ENCODE measurements around the gene CASD1. TPM values are rescaled to one million over a fixed set of nuclear protein-coding genes. Genes with fewer than 3 reads are reported as not detected.
A peak's percentile ranks its signal among the peaks of the same experiment; 100 is the strongest.

Gene CASD1
- total RNA-seq, 1 experiment from 2014 or later, result 14.0 TPM

DNA sequence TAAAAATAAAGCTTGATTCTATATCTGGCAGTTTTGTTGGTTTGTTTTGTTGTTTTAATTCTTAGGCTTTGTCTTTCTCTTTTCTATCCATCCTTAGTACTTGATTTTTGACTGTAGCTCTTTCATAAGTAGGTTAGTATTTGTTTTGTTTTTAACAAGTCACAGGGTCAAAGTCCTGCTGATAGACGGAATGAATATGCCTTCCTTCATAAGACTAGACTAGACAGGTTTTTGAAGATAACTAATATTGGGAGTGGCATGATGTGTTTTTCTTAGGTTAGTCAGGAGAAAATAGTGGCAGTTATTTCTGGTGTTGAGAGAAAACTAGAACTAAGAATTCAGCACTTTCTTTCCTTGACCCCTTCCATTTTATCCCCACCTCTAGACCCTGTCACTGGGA is 50.4 kb downstream of the CASD1 start:
- Histone ChIP-seq H3K9me3 (ENCODE audit: insufficient read depth, low read depth) (peaks cover 3% of the 10 kb centered on the region; the same call in 1 of the 2 replicates), H3K4me1 (replicated peaks; ENCODE audit: insufficient read depth) (no peaks in the 10 kb centered on the region), H3K4me2 (no peak overlapping the region), H3K4me3 (no peak overlapping the region), H3K27me3 (ENCODE audit: insufficient read depth, low read depth) (no peaks in the 10 kb centered on the region), H4K20me1 (ENCODE audit: insufficient read depth) (no peaks in the 10 kb centered on the region), H3K79me2 (ENCODE audit: low read depth) (no peaks in the 10 kb centered on the region), H3F3A (ENCODE audit: insufficient read depth, low read depth) (no peaks in the 10 kb centered on the region), H3K36me3 (ENCODE audit: low read depth) (0 out of 2 replicates have a peak, but pooled peaks cover 5% of the 10 kb centered on the region), H3K27ac (no peak overlapping the region), H3K9me2 (ENCODE audit: insufficient read depth) (no peaks in the 10 kb centered on the region), H2AFZ (no peak overlapping the region)
- CTCF ChIA-PET, result no interaction called here
- TF ChIP-seq EZH2 (IDR thresholded peaks at IDR 0.05; ENCODE audit: low read depth), result no peak
- TF ChIP-seq, protein P1, sequence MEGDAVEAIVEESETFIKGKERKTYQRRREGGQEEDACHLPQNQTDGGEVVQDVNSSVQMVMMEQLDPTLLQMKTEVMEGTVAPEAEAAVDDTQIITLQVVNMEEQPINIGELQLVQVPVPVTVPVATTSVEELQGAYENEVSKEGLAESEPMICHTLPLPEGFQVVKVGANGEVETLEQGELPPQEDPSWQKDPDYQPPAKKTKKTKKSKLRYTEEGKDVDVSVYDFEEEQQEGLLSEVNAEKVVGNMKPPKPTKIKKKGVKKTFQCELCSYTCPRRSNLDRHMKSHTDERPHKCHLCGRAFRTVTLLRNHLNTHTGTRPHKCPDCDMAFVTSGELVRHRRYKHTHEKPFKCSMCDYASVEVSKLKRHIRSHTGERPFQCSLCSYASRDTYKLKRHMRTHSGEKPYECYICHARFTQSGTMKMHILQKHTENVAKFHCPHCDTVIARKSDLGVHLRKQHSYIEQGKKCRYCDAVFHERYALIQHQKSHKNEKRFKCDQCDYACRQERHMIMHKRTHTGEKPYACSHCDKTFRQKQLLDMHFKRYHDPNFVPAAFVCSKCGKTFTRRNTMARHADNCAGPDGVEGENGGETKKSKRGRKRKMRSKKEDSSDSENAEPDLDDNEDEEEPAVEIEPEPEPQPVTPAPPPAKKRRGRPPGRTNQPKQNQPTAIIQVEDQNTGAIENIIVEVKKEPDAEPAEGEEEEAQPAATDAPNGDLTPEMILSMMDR (conservative IDR thresholded peaks at IDR 0.05), result no peak
- no TSS peak for BruUV-seq (replicated peaks)
- POLR2A ChIA-PET (ENCODE audit: unreplicated experiment), result no interaction called here
- no peak for DNase-seq
- intact Hi-C loops (cut with micrococcal nuclease; ENCODE audit: unreplicated experiment), result no loop called here

GRCh38 chr7:94561841-94562514 is 52.4 kb downstream of the CASD1 start:
- H3F3A ChIP-seq (ENCODE audit: insufficient read depth, low read depth), result no peaks in the 10 kb centered on the region
- H3K4me2 ChIP-seq, result no peak overlapping the region
- H3K27ac ChIP-seq, result no peak overlapping the region
- 0 out of 2 replicates have a peak, but pooled peaks cover 3% of the 10 kb centered on the region for H3K36me3 ChIP-seq (ENCODE audit: low read depth)
- TF ChIP-seq, protein P1 (conservative IDR thresholded peaks at IDR 0.05), result no peak
- no peak for TF ChIP-seq EZH2 (IDR thresholded peaks at IDR 0.05; ENCODE audit: low read depth)
- intact Hi-C loops (cut with micrococcal nuclease; ENCODE audit: unreplicated experiment), result no loop called here
- CTCF ChIA-PET, result no interaction called here
- H3K27me3 ChIP-seq (ENCODE audit: insufficient read depth, low read depth), result no peaks in the 10 kb centered on the region
- POLR2A ChIA-PET (ENCODE audit: unreplicated experiment), result interaction anchor here (0.6 kb wide), 1 partner anchor 16 kb away, joined by 4 read pairs; no protein-coding TSS in a partner anchor
- no peaks in the 10 kb centered on the region for H3K79me2 ChIP-seq (ENCODE audit: low read depth)
- H3K9me2 ChIP-seq (ENCODE audit: insufficient read depth), result no peaks in the 10 kb centered on the region
- H3K9me3 ChIP-seq (ENCODE audit: insufficient read depth, low read depth), result peaks cover 3% of the 10 kb centered on the region; the same call in 1 of the 2 replicates
- no peak overlapping the region for H3K4me3 ChIP-seq
- H4K20me1 ChIP-seq (ENCODE audit: insufficient read depth), result no peaks in the 10 kb centered on the region
- BruUV-seq (replicated peaks), result no TSS peak
- H3K4me1 ChIP-seq (replicated peaks; ENCODE audit: insufficient read depth), result no peaks in the 10 kb centered on the region
- DNase-seq, result peak in 1 of 2 experiments; percentile 4
- no peak overlapping the region for H2AFZ ChIP-seq

DNA sequence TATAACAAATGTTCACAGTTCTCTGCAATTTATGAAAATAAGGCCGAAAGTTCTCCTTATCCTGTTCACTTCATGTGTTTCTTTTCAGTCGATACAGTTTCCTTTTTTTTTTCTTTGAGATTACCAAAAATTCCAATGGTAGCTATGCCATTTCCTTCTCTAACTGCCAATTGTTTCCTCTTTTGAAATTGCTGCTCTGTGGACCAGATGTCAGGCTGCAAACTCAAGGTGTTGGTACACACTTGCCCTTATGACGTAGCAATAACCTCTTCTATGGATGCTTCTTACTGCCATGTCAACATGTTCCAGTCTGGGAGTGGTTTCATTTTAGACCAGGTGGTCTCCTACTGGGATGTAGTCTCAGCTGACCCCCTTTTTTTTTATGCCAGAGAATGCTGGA is 52.9 kb downstream of the CASD1 start:
- intact Hi-C loops (cut with micrococcal nuclease; ENCODE audit: unreplicated experiment), result no loop called here
- no peak for DNase-seq
- Histone ChIP-seq H3K9me2 (ENCODE audit: insufficient read depth) (no peaks in the 10 kb centered on the region), H2AFZ (no peak overlapping the region), H3K4me2 (no peak overlapping the region), H3K36me3 (ENCODE audit: low read depth) (no peaks in the 10 kb centered on the region), H3F3A (ENCODE audit: insufficient read depth, low read depth) (no peaks in the 10 kb centered on the region), H3K79me2 (ENCODE audit: low read depth) (no peaks in the 10 kb centered on the region), H3K4me1 (replicated peaks; ENCODE audit: insufficient read depth) (no peaks in the 10 kb centered on the region), H3K9me3 (ENCODE audit: insufficient read depth, low read depth) (peaks cover 3% of the 10 kb centered on the region; the same call in 1 of the 2 replicates), H3K27me3 (ENCODE audit: insufficient read depth, low read depth) (no peaks in the 10 kb centered on the region), H3K27ac (no peak overlapping the region), H4K20me1 (ENCODE audit: insufficient read depth) (no peaks in the 10 kb centered on the region), H3K4me3 (no peak overlapping the region)
- TF ChIP-seq EZH2 (IDR thresholded peaks at IDR 0.05; ENCODE audit: low read depth), result no peak
- TF ChIP-seq, protein P1 (conservative IDR thresholded peaks at IDR 0.05), result no peak
- ChIA-PET POLR2A (ENCODE audit: unreplicated experiment) (no interaction called here), CTCF (no interaction called here)
- BruUV-seq (replicated peaks), result no TSS peak

Data from PC-9 (cell line).